GM12891 (cell line): Measurements from ENCODE around the gene CLDN10.

ENCODE experiments used
- POLR2A ChIP-seq: IDR thresholded peaks from 2 replicates; pipeline ENCODE4 v1.6.1; 2011; ENCODE audit warnings: low read depth, low read length, control low read depth
- POLR2AphosphoS5 ChIP-seq: IDR thresholded peaks from 2 replicates; pipeline ENCODE4 v1.6.1; 2011; ENCODE audit warnings: low read depth, low read length, control low read depth
- TAF1 ChIP-seq: IDR thresholded peaks from 2 replicates; pipeline ENCODE4 v1.6.1; 2011; ENCODE audit warnings: low read depth, low read length, control low read depth

- no peak for TF ChIP-seq POLR2A
- TF ChIP-seq POLR2AphosphoS5, result no peak
- TF ChIP-seq TAF1, result no peak
Observed at GRCh38 chr13:95603887-95604555, 51.5 kb downstream of the CLDN10 start.
